HG03280 (cell line): ENCODE results near the gene PAM16.
"Not testable (repeated sequence)": the region's sequence is repeated elsewhere in the genome, so short reads cannot be mapped to it uniquely, and the experiment has no call there.

Experiments
- ATAC-seq: cut with Tn5 transposase; IDR thresholded peaks from one replicate; pipeline ENCODE4 v1.9.1; 2021; ENCODE audit warnings: mild to moderate bottlenecking, moderate library complexity; ENCODE audit not compliant: unreplicated experiment

The PAM16 gene

DNA sequence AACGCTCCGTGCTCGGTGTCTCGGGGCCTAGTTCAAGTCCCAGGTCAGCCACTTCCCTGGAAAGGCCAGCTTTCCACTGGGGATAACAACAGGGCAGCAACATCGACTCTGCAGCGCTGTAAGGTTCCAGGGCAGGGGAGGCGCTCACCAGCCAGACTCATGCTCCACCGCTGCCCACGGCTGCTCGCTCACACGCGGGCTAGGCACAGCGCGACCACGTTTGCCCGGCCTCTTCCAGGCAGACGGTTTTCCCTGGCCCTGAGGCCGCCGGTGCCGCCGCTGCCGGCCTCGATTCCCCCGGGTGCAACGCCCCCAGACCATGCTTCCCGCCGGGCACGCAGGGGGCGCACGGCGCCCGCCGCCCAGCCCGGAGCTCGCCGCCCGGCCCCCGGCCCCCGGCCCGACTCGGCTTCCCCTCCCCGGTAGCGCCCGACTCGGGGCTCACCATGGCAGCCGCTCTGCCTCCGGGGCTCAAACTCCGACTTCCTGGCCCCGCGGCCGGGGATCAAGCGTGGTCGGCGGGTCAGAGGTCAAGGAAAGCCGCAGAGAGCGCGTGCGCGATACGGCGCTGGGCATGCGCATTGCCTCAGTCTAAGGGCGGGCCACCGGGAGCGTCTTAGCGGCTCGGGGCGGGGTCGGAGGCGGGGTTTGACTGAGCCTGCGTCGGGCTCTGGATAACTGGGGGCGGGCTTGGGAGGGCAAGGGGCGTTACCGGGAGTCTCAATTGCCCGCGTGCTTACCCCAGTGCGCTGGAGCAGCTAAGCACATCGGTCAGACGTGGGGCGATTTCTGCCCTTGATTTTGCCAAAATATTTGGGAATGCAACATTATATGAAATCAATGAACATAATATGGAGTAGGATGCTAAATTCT is at the start of gene PAM16:
Gene PAM16, minus strand, starts transcription at position 535 of the 873 bp plus-strand sequence. Its CDS starts 87 bp downstream, at position 448.
- ATAC-seq, result peak; percentile 91

- ATAC-seq, result no peak
Measured at GRCh38 chr16:4399001-4399730, 48.0 kb upstream of the PAM16 start.

- no peak for ATAC-seq
Measured at GRCh38 chr16:4395055-4395726, 44.1 kb upstream of the PAM16 start.

- ATAC-seq, result not testable (repeated sequence)
Measured at GRCh38 chr16:4393850-4394249, 42.7 kb upstream of the PAM16 start.

DNA sequence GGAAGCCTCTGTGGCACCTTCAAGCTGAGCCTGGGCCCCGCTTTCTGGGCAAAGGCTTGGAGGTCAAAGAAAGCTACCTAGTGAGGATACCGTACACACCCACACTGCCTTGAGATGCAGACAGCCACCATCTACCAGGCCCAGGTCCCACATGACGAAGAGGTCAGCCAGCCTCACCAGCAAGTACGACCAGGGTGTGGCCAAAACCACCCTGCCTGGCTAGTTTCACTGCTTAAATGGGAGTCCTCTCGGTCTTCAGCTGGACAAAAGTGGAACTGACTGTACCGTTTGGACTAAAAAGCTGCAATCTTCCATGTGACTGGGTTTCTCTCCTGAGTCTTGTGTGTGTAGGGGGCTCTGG is 42.1 kb upstream of the PAM16 start:
- ATAC-seq, result no peak

GRCh38 chr16:4392382-4393239 is 41.5 kb upstream of the PAM16 start:
- ATAC-seq, result no peak

GRCh38 chr16:4391631-4392381 is 40.7 kb upstream of the PAM16 start:
- no peak for ATAC-seq

DNA sequence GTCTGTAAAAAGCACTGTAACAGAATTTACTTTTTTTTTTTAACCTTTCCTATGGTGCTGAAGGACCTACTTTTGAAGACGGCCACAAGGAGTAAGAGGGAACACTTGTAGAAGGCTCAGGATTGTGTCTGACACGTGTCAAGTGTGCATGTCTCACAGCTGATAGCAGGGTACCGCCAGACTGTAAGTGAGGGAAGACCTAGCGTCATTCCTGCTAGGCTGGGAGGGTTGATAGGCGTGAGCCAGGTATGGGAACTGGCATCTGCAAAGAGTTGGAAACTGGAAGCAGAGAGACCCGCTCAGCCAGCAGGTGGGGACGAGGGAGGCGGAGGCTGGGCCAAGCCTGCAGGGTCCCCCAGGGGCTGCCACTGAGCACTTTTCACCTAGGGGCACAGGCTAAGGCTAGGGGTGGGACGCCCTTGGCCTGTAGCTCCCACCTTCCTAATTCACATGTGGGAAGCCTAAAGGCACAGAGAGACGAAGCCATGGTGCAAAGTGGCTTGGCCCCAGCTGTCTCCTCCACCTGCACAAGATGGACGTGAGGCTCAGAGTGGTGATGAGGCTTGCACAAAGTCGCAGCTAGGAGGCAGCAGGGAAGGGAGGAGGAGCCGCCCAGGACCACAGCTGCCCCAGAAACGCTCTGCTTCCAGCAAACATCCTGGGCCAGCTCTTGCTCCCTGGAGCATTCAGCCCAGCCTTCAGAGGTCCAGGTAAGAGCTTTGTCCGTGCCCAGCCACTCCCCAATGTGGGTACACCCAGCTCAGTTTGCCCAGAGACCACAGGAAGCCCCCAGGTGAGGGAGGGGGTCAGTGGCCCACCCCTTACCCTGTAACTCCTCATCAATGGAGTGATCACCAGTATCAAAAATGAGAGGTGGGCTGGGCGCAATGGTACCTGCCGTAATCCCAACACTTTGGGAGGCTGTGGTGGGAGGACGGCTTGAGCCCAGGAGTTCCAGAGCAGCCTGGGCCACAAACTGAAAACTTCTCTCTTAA is 39.4 kb upstream of the PAM16 start:
- no peak for ATAC-seq

DNA sequence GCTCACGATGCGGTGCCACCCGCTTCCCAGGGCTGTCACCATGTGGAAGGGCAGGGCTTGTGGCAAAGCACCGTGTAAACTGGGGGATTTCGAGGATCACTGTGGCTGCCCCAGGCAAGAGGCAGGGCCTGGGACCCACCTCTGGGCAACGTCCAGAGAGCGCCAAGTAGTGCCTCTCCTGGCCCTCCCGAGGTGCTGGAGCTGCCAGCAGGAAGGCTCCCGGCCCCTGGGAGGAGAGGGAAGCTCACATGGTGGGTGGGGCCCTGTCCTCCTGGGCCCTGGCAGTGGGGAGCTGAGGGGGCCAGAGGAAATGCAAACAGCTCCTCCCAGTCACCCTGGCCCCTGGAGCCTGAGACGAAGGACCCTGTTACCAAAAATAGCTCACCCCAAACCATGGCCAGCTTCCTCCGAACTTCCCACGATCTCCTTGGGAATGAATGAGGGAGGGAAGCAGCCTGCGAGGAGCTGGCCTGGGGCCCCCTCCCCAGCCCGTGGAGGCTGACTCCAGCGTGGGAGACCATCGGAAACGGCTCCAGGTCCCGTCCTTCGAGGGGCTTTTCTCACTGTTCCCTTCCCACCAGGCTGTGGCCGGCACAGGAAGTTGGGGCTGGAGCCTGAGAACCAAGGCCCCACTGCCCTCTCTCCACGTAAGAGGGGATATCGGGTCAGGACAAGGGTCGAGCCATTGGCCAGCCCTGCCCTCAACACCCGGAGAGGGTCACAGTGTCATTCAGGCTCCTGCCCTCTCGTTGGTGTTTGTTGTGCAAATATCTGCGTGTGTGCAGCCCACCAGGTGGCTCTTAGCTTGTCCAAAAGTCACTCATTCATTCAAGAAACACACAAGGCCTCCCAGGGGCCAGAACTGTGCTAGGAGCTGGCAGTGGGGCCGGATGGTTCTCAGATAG is 38.2 kb upstream of the PAM16 start:
- ATAC-seq, result no peak

DNA sequence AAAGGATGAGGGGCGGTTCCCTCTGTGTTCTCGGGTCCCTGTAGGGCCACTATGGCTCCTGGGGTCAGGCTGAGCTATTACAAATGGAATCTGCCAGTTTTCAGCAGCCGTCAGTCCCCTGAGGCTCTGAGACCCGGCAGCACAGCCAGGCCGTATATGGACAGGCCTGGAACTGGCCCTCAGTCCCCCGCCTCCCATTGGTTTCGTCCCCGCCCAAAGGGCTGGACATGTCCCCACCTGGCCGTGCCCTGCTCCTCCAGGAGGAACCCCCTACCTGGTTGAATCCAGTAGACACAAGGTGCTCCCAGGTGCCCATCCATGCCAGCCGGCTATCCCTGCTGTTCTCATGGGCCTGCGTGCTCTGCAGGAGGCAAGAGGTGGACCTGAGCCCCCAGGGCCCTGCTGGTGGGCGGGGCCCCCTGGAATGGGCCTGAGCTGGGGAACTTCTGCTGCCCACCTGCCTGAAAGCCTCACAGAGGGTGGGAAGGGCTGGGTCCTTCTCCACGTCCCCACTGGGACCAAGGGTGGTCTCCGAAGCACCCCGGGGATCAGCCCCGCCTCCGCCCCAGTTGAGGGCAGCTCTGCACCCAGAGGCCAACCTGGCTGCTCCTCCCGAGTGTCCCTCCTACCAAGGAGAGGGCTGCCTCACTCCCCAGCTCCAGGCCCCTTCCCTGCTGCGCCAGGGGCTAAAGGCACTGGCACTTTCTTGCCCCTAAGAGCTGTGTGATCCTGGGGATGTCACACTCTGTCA is 37.3 kb upstream of the PAM16 start:
- no peak for ATAC-seq

- no peak for ATAC-seq
Measured at GRCh38 chr16:4387781-4388180, 36.7 kb upstream of the PAM16 start.

- no peak for ATAC-seq
Measured at GRCh38 chr16:4386951-4387565, 35.9 kb upstream of the PAM16 start.

DNA sequence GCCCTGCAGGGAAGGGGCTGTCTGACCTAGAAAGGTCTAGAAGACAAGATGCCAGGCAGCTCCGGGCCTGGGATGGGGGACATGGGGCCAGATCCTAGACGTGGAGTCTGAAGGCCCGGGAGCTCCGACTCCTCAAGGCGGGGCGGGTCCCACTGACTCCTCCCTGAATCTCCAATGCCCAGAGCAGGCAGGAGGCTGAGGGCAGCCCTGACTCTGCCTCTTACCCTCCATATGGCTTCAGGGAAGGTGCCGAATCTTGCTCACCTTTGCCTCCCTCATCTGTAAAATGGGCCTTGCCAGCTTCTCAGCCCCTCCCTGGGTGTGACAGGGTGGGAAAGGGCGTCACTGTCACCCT is 35.3 kb upstream of the PAM16 start:
- no peak for ATAC-seq

- ATAC-seq, result no peak
Measured at GRCh38 chr16:4385789-4386450, 34.8 kb upstream of the PAM16 start.

DNA sequence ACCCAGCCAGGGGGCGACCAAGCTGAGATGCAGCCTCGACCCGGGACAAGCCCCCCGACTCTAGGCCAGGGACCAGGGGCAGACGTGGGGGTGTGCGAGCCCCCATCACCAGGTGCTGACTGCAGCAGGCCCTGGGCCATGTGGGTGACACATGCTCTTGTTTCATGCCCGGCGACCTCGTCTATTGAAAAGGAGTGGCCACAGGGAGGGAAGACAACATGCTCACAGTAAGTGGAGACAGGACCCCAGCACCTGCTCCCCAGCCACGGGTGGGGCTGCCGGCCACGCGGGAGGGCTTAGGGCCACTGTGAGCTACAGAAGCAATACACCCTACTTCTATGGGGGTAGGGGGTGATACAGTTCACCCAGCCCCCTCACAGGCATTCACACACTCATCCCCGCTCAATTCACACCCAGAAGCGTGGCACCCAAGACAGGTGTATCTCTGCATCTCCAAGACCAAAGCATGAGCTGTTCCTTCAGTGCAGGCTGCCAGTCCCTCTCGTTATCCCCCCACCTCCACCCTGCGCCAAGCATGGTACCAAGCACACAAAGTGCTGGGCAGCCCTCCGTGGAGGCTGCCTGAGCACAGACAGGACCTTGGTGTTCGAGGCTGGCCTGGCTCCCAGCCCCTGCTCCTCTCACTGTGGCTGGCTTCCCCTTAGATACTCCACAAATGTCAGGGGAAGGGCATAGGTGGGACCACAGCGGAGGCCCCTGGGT is 34.1 kb upstream of the PAM16 start:
- ATAC-seq, result no peak
